Liver (tissue), 3 donors: ENCODE data around the gene PITHD1.

Experiments
- FOXA1 ChIP-seq: IDR thresholded peaks from 2 replicates; pipeline ENCODE4 v1.6.1; 2016; ENCODE audit warnings: antibody characterized with exemption
- GABPA ChIP-seq, 2 donors: IDR thresholded peaks in 1 of 2; conservative IDR thresholded peaks in 1 of 2; 2 replicates each; pipeline ENCODE4 v1.6.1; 2016; ENCODE audit warnings: antibody characterized with exemption in 2 of 2, mild to moderate bottlenecking in 1 of 2, moderate library complexity in 1 of 2
- JUND ChIP-seq, 2 donors: IDR thresholded peaks; 2 replicates each; pipeline ENCODE4 v1.6.1; 2016; ENCODE audit warnings: antibody characterized with exemption in 2 of 2
- YY1 ChIP-seq: IDR thresholded peaks from 2 replicates; pipeline ENCODE4 v1.6.1; 2016; ENCODE audit warnings: antibody characterized with exemption, mild to moderate bottlenecking
- TF ChIP-seq, protein P1 (sequence below): IDR thresholded peaks from 2 replicates; pipeline ENCODE4 v1.6.1; 2016; ENCODE audit warnings: antibody characterized with exemption, mild to moderate bottlenecking
- TF ChIP-seq, protein P2 (sequence below): fragments of 150-350 bp; IDR thresholded peaks from 2 replicates; pipeline ENCODE4 v1.5.1; 2017; ENCODE audit warnings: improper control_type of control experiment, low read depth, low read length; ENCODE audit not compliant: missing input control
- donor health status: healthy.
- donor health status: healthy.

DNA sequence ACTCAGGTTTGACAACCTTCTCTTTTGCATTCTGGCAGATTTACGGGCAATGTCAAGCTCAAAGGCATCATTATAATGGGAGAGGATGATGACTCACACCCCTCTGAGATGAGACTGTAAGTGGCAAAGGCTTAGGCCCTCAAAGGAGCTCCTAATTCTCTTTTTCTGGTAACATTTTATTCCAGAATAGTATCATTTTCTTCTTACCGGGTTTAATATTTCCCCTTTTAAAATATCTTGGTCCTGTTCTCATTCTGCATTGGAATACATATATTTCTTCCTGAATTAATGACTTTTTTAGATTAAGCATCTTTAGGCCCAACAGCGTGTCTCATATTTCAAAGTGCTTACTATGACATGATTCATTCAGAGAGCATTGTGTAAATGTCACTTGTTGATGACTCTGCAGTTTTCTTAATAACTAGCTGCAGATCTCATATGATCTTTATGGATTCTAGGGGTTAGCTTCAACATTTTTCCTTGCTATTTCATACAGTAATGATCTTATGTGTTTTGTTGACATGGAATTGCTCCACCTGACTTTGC is 1.7 kb downstream of the PITHD1 start:
- TF ChIP-seq GABPA (IDR thresholded peaks at IDR 0.05 in 1 of 2, conservative IDR thresholded peaks at IDR 0.05 in 1 of 2) (no peak), YY1 (no peak), FOXA1 (no peak), JUND (IDR thresholded peaks at IDR 0.05) (no peak)
- TF ChIP-seq, protein P1, sequence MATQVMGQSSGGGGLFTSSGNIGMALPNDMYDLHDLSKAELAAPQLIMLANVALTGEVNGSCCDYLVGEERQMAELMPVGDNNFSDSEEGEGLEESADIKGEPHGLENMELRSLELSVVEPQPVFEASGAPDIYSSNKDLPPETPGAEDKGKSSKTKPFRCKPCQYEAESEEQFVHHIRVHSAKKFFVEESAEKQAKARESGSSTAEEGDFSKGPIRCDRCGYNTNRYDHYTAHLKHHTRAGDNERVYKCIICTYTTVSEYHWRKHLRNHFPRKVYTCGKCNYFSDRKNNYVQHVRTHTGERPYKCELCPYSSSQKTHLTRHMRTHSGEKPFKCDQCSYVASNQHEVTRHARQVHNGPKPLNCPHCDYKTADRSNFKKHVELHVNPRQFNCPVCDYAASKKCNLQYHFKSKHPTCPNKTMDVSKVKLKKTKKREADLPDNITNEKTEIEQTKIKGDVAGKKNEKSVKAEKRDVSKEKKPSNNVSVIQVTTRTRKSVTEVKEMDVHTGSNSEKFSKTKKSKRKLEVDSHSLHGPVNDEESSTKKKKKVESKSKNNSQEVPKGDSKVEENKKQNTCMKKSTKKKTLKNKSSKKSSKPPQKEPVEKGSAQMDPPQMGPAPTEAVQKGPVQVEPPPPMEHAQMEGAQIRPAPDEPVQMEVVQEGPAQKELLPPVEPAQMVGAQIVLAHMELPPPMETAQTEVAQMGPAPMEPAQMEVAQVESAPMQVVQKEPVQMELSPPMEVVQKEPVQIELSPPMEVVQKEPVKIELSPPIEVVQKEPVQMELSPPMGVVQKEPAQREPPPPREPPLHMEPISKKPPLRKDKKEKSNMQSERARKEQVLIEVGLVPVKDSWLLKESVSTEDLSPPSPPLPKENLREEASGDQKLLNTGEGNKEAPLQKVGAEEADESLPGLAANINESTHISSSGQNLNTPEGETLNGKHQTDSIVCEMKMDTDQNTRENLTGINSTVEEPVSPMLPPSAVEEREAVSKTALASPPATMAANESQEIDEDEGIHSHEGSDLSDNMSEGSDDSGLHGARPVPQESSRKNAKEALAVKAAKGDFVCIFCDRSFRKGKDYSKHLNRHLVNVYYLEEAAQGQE: no peak
- TF ChIP-seq, protein P2, sequence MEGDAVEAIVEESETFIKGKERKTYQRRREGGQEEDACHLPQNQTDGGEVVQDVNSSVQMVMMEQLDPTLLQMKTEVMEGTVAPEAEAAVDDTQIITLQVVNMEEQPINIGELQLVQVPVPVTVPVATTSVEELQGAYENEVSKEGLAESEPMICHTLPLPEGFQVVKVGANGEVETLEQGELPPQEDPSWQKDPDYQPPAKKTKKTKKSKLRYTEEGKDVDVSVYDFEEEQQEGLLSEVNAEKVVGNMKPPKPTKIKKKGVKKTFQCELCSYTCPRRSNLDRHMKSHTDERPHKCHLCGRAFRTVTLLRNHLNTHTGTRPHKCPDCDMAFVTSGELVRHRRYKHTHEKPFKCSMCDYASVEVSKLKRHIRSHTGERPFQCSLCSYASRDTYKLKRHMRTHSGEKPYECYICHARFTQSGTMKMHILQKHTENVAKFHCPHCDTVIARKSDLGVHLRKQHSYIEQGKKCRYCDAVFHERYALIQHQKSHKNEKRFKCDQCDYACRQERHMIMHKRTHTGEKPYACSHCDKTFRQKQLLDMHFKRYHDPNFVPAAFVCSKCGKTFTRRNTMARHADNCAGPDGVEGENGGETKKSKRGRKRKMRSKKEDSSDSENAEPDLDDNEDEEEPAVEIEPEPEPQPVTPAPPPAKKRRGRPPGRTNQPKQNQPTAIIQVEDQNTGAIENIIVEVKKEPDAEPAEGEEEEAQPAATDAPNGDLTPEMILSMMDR: no peak
